ENCODE data around the gene TNNI3K. TPM values are rescaled to one million over a fixed set of nuclear protein-coding genes. Genes with fewer than 3 reads are reported as not detected.
"Not testable (repeated sequence)": the region's sequence is repeated elsewhere in the genome, so short reads cannot be mapped to it uniquely, and the experiment has no call there.

TNNI3K gene, protein sequence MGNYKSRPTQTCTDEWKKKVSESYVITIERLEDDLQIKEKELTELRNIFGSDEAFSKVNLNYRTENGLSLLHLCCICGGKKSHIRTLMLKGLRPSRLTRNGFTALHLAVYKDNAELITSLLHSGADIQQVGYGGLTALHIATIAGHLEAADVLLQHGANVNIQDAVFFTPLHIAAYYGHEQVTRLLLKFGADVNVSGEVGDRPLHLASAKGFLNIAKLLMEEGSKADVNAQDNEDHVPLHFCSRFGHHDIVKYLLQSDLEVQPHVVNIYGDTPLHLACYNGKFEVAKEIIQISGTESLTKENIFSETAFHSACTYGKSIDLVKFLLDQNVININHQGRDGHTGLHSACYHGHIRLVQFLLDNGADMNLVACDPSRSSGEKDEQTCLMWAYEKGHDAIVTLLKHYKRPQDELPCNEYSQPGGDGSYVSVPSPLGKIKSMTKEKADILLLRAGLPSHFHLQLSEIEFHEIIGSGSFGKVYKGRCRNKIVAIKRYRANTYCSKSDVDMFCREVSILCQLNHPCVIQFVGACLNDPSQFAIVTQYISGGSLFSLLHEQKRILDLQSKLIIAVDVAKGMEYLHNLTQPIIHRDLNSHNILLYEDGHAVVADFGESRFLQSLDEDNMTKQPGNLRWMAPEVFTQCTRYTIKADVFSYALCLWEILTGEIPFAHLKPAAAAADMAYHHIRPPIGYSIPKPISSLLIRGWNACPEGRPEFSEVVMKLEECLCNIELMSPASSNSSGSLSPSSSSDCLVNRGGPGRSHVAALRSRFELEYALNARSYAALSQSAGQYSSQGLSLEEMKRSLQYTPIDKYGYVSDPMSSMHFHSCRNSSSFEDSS
- 3.1 TPM for total RNA-seq

DNA sequence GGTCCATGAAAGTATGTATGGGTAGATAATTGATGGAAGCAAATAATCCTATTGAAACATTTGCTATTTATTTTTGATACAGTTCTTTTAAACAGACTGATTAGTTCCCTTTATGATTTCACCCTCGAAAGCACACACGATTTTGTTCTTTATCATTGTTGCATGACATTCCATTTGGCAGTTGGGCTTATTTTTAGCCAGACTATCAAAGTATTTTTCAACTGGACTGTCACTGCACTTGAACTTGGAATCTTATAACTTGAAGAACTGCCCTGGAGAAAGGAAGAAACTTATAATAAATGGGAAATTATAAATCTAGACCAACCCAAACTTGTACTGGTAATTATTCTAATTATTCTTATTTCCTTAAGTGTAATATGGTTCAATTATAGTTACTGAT is at the start of gene TNNI3K:
TSS of gene TNNI3K (plus strand) at position 235 of the 400 bp plus-strand sequence. CDS start at position 300, 65 bp downstream.
- no peak for DNase-seq

DNA sequence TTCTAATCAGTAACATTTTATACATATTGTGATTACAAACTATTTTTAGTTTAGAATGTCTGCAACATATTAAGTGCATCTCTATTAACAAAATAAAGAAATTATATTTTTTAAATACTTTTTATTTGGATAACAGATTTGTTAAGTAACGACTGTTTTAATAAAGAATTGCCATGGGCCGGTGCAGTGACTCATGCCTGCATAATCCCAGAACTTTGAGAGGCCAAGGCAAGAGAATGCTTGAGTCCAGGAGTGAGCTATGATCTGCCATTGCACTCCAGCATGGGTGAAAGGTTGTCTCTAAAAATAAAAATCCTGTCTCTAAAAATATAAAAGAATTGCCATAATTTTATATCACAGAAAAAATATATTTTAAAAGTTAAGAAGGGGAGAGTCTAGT is 41.3 kb upstream of the TNNI3K start:
- DNase-seq = no peak

DNA sequence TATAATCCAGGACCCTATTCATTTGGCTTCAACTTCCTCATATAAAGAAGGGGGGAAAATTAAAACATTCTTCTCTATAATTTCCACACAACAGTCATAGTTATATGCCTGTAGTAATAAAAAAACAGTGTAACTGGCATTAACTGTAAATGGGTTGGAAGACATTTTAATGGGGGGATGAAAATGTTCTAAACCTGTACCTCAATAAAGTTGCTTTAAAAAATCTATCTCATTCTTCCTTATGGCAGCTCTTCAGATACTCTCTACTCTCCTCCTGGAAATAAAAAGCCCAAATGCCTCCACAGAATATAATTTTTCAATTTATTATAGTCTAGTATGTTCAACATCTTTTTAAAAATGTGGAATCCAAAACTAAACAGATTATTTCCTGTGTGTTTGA is 39.8 kb upstream of the TNNI3K start:
- DNase-seq = no peak

DNA sequence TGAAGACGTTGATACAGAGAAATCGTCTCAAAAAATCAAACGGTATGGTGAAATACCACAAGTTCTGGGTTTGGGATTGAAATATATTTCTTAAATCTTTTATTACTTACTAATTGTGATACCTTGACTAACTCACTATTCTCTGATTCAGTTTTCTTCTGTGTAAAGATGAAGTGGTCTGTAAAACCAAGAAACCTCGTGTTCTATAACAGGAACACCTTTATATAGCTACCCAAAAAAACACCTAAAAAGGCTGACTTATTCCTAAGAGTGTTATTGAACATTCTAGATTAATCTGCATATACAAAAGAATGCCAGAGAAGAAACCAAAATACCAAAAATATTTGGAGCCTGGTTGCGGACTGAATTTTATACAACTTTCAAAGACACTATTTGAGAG is 37.9 kb upstream of the TNNI3K start:
- no peak for DNase-seq

DNA sequence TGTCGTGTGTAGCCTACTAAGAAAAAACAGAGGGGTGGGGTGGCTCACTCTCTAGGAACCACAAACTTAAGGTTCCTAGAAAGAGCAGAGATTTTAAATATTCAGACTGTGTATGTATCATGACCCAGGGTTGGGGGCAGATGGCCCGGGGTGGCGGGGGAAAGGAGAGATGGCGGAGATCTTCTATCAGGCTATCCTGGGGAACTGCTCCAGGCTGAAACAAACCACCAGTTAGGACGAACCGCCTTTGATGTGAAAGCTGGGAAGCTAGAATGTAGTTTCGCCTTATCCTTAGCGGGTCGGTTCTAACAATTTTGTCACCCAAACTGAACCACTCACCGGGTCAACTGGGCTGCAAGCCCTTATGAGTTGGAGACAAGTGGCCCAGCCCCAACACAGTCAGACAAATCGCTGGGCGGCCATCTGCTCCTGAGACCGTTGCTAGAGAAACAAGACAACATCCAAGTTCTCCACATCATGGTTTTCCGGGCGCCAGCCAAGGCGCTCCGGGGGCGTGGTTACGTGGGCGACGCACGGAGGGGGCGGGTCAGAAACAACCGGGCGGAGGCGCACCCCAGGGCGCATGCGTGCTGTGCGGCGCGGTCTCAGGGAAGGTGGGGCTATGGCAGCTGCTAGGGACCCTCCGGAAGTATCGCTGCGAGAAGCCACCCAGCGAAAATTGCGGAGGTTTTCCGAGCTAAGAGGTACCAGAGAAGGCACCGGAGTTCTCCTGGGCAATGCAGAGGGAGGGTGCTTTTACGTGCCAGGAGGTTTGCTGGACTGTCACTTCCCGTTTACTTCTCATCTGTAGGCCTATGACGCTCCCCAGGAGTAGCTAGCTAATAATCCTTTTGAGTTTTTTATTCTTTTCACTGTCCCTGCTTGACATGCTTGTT is 37.3 kb upstream of the TNNI3K start, which contains the start of the genes FPGT and LRRIQ3:
TSS of gene FPGT (plus strand) at position 586 of the 896 bp plus-strand sequence. CDS start at position 623, 37 bp downstream.
TSS of gene LRRIQ3 (minus strand) at position 520 of the 896 bp plus-strand sequence. CDS start 14,492 bp downstream, outside the sequence.
- DNase-seq = peak; percentile 96

DNA sequence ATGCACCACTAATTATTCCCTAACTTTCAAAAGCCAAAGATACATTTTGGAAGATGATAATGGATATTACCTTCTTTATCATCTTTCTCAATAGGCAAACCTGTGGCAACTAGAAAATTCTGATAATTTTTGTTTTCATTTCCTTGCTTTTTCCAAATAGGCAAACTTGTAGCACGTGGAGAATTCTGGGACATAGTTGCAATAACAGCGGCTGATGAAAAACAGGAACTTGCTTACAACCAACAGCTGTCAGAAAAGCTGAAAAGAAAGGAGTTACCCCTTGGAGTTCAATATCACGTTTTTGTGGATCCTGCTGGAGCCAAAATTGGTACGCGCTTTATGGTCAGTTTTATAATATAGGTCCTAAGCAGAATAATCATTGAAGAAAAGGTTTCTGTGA is 35.7 kb upstream of the TNNI3K start:
- no peak for DNase-seq

DNA sequence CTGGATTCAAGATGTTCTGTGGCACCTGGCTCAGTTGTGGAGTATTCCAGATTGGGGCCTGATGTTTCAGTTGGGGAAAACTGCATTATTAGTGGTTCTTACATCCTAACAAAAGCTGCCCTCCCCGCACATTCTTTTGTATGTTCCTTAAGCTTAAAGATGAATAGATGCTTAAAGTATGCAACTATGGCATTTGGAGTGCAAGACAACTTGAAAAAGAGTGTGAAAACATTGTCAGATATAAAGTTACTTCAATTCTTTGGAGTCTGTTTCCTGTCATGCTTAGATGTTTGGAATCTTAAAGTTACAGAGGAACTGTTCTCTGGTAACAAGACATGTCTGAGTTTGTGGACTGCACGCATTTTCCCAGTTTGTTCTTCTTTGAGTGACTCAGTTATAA is 29.9 kb upstream of the TNNI3K start:
- no peak for DNase-seq

DNA sequence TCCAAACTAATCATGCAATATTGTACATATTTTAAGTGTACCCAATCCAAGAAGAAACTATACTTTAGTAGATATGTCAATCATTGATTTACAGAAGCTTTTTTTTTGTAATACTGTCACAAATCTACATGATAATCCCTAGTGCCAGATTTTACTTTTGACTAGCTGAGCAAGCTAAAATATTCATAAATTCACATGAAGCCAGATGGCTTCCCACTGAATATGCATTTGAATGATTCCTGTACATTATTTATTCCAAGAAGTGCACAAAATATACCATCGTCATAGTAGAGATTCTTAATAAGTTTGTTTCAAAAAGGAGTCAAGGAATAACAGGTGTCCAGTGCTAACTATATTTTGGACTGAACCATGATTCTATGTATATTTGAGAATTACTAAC is 20.0 kb upstream of the TNNI3K start:
- no peak for DNase-seq

DNA sequence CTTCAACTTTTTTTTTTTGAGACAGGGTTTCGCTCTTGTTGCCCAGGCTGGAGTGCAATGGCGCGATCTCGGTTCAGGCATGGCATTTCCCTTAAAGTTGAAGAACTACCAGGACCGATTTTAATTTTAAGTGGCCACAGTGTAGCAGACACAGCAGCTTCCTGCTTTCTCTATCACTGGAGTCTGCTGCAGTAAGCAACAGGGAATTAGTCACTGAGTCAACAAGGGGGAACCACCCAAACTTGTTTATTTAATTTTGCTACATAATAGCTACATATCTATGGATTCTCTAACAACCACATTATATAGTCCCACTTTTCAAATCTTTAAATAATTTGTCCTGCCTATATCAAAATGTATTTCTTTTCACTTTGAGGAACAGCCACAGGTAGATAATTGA is 12.5 kb upstream of the TNNI3K start:
- no peak for DNase-seq

DNA sequence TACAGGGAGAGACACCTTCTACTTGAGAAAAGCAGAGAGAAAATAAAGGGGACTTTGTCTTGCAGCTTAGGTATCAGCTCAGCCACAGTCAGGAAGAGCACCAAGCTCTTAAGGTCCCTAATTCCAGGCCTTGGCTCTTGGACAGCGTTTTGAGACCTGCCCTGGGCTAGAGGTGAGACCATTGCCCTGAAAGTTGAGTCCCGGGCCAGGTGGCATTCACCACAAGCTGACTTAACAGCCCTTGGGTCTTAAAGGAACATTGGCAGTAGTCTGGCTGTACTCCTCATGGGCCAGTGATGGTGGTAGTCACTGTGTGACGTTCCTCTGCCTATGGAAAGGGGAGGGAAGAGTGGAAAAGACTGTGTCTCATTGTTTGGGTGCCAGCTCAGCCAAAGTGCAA is 11.7 kb upstream of the TNNI3K start:
- DNase-seq = no peak

DNA sequence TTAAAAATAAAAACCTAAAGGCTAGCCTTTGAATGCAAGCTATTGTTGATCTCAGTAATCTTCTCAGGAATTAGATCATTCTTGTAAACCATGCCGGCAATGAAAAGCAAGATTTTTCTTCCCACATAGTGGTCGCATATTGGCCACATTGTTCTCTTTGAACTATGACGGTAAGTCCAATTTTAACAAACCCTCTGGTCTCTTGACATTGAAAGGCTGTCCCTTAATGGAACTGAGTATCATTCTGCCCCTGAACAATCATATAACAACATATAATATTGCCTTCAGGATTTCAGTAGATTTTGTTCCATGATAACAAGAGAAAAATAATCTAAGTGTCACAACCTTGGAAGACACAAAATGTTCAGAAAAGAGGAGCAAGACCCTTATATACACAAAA is 1.3 kb downstream of the TNNI3K start:
- no peak for DNase-seq

DNA sequence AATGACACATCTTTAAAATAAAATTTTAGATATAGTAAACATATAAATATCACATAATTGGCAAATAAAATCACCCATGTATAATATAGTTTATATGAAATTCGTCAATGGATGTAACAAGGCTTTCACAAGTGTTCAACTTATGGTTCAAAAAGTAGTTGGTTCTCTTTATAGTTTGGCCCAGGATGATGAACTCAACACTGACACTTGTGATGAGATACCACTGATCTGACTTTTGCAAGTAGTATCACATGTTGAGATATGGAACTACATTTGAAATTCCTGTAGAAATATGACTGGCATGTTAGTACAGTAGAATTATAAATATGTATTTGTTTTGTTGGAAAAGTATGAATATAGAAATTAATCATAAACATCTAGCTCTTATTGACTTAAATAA is 1.8 kb downstream of the TNNI3K start:
- DNase-seq = no peak

DNA sequence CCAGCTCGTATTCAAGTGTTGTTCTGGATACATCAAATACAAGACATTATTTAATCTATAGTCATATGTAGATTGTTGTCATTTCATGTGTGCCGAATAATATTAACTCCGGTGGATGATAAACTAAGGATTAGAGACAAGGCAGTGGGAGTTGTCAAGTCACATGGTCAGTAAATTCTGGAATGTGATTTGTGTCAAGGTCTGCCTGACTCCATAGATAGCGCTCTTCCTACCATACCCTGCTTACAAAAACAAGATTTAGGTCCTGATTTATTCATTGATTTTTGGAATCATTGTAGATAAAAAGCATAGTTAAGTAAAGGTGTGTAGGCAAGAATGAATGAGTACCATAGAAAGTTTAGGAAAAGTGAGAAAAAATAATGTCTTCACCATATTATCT is 2.6 kb downstream of the TNNI3K start:
- DNase-seq = no peak

DNA sequence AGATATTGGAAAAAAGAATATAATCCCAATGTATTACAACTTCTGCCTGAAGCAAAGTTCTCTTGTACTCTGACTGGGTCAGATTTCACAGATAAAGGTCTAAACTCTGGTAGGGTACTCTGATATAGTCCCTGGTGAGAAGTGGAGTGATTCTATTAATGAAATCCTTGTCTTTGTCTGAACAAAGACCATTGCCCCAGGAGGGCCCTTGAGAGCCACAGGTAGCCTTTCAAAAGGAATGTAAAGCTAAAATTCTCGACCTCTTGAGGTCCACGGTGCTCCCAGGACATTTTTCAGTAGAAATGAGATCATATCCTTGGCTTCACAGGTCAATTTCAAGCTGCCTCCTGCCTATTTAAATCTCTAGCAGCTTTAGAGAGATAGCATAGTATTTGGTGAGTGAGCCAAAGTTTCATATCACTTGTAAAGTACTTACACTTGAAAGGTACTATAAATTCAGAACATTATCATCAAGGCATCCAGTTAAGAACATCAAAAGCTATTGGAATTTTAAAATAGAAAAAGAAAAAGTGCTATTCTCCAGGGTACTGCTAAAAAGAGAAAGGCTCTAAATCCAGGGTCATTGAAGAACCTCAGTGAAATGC is 10.1 kb downstream of the TNNI3K start:
- no peak for DNase-seq

DNA sequence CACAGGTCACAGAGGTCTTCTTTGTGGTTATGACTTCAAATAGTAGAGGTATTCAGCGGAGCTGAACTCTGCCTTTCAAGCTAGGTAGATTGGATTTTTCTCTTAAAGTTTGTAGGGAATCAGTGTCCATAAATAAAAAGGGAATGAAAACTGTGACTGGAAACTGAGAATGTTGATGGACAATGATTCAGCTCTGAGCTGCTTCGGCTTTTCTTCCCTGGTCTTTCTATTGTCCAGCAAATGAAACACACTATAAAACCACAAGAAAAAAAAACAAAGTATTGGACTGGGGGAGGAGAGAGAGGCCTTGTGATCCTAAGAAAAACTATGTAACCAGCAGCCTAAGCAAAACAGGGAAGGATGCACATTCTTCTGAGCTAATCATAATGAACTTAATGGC is 11.1 kb downstream of the TNNI3K start:
- no peak for DNase-seq

DNA sequence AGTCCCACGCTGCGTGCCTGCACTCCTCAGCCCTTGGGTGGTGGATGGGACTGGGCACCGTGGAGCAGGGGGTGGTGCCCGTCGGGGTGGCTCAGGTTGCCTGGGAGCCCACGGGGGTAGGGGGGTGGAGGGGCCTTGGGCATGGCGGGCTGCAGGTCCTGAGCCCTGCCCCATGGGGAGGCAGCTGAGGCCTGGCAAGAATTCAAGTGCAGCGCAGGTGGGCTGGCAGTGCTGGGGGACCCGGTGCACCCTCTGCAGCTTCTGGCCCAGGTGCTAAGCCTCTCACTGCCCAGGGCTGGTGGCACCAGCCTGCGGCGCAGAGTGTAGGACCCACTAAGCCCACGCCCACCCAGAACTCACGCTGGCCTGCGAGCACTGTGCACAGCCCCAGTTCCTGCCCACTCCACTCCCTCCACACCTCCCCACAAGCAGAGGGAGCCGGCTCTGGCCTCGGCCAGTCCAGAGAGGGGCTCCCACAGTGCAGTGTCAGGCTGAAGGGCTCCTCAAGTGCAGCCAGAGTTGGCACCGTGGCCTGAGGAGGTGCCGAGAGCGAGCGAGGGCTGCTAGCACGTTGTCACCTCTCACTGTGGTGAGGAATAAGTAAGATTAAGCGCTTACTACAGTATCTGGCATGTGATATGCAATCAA is 12.8 kb downstream of the TNNI3K start:
- DNase-seq = no peak

DNA sequence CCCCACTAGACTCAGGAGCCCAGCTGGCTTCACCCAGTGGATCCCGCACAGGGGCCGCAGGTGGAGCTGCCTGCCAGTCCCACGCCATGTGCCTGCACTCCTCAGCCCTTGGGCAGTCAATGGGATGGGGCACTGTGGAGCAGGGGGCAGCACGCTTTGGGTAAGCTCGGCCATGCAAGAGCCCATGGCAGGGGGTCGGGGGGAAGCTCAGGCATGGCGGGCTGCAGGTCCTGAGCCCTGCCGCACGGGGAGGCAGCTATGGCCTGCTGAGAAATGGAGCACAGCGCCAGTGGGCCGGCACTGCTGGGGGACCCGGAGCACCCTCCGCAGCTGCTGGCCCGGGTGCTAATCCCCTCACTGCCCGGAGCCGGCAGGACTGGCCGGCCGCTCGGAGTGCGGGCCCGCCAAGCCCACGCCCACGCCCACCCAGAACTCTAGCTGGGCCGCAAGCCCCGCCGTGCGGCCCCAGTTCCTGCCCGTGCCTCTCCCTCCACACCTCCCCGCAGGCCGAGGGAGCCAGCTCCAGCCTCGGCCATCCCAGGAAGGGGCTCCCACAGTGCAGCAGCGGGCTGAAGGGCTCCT is 18.1 kb downstream of the TNNI3K start:
- not testable (repeated sequence) for DNase-seq

DNA sequence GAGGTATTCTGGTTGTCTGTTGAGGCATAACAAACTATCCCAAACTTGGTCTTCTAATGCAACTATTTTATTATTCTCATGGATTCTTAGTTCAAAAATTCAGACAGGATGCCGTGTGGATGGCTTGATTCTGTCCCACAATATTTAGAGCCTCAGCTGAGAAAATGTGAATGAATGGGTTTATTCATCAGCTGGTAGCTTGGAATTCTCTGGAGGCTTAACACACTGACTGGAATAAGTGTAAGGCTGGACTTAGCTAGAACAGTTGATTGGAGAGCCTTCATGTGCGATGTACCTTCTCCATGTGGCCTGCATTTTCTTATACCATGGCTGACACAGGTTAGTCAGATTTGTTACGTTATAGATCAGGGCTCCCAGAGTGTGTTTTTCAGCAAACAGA is 30.8 kb downstream of the TNNI3K start:
- no peak for DNase-seq

DNA sequence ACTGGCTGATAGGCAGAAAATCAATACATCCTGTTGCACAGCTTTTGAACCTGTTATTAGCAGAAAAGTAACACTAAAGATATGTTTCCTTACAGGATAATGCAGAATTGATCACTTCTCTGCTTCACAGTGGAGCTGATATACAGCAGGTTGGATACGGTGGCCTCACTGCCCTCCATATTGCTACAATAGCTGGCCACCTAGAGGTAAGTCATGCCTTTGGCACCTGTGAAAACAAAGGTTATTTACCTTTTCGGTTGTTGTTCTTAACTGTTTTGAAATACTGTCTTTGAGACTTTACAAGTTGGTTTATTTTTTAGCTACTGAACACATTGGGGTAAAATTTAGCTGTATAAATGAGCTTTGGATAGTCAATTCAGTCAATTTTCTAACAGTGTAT is 36.3 kb downstream of the TNNI3K start:
- DNase-seq = no peak

DNA sequence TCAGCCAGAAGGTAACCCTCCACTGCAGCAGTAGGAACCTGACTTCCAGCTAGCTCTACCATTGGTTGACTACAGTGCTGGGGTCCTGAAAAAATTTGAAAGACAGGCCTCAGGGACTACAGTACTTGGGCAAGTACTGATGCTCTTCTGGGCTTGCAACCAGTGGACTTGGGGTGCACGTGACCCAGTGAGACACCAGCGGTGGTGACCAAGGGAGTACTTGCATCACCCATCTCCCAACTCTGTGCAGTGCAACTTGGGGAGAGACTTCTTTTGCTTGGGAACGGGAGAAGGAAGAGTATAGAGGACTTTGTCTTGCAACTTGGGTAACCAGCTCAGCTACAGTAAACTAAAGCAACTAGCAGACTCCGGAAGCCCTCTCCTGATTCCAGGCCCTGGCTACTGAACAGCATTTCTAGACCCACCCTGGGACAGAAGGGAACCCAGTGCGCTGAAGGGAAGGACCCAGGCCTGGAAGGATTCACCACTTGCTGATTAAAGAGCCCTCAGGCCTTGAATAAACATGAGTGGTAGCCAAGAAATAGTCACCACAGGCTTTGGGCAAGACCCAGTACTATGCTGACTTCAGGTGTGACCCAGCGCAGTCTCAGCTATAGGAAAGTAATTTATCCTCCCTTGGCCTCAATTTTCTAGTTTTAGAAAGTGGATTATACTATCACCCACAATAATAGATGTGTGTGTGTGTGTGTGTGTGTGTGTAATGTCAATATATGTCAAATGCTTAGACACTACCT is 45.6 kb downstream of the TNNI3K start:
- DNase-seq = no peak
